ENCODE results near the gene GPATCH8. TPM values are rescaled to one million over a fixed set of nuclear protein-coding genes. Genes with fewer than 3 reads are reported as not detected.

The GPATCH8 gene
- polyA plus RNA-seq (2012; rRNA removed): 12.7 and 15.2 TPM in 2 replicates
- 10.5 and 10.9 TPM in 2 replicates for polyA plus RNA-seq (2012; cell fraction: cytosol; rRNA removed)
- polyA plus RNA-seq (2012; cell fraction: nucleus; rRNA removed): 19.6 and 31.5 TPM in 2 replicates

DNA sequence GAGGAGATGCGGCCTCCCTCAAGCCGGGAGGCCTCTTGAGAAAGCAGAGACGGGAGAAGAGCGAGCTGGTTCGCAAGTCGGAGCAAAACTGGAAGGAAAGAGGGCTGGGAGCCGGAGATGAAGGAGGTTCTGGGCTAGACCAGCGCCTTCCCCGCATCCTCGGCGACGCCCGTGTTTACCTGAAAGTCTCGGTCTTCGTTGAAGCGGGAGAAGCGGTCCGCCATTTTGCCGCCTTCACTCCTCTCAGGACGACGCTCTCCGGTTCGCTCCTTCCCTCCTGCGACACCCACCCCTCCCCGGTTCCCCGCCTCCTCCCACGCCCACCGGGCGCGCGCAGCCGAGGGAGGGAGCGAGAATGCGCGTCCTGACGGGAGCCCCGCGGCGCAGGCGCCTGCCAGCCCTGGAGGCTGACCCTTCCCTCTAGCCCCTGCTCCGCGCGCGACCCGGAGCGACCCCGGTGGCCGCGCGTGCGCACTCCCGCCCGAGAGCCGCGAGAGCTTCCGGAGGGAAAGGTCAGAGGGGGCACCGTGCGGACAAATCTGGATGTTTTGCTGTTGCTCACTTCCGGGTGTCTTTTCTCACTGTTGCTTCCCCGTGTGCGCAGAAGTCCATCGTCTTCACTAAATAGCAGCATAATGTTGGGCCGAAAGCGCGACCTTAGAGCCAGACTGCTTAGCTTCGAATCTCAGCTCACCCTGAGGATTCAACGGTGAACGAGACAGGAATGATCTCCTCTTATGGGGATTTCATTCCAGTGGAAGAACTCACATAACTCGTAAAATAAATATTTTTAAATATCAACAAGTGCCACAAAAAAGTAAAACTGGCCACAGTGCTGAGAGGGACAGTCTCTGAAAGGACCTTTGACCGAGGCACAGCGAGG lies at the start of gene GPATCH8:
GPATCH8 (minus strand) TSS at position 260 of the 883 bp plus-strand sequence; CDS start at position 224, 36 bp downstream.
- 4% methylated on average over 45 of the region's 71 CpGs for WGBS (ENCODE audit: low lambda C conversion rate)
- peak; percentile 93 for TF ChIP-seq GABPA (IDR thresholded peaks at IDR 0.05; ENCODE audit: low read depth)
- TF ChIP-seq, protein P1, sequence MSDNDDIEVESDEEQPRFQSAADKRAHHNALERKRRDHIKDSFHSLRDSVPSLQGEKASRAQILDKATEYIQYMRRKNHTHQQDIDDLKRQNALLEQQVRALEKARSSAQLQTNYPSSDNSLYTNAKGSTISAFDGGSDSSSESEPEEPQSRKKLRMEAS (IDR thresholded peaks at IDR 0.05; ENCODE audit: low read depth): peak; percentile 89
- TF ChIP-seq NFIC (IDR thresholded peaks at IDR 0.05; ENCODE audit: borderline replicate concordance): no peak
- peak; percentile 78 for TF ChIP-seq TAF1 (IDR thresholded peaks at IDR 0.05; ENCODE audit: borderline replicate concordance, low read depth, low read length)
- TF ChIP-seq EZH2phosphoT487 (IDR thresholded peaks at IDR 0.05; ENCODE audit: borderline replicate concordance, low read depth): no peak
- TF ChIP-seq MEF2A (IDR thresholded peaks at IDR 0.05; ENCODE audit: borderline replicate concordance, low read depth): no peak
- TF ChIP-seq NRF1 (IDR thresholded peaks at IDR 0.05; ENCODE audit: low read depth, low read length): peak; percentile 95
- no peak for TF ChIP-seq SMC3 (IDR thresholded peaks at IDR 0.05; ENCODE audit: low read depth, low read length)
- TF ChIP-seq YY1 (IDR thresholded peaks at IDR 0.05; ENCODE audit: low read depth): peak; percentile 92
- TF ChIP-seq ELF1 (IDR thresholded peaks at IDR 0.05): peak; percentile 95
- TF ChIP-seq, protein P2, sequence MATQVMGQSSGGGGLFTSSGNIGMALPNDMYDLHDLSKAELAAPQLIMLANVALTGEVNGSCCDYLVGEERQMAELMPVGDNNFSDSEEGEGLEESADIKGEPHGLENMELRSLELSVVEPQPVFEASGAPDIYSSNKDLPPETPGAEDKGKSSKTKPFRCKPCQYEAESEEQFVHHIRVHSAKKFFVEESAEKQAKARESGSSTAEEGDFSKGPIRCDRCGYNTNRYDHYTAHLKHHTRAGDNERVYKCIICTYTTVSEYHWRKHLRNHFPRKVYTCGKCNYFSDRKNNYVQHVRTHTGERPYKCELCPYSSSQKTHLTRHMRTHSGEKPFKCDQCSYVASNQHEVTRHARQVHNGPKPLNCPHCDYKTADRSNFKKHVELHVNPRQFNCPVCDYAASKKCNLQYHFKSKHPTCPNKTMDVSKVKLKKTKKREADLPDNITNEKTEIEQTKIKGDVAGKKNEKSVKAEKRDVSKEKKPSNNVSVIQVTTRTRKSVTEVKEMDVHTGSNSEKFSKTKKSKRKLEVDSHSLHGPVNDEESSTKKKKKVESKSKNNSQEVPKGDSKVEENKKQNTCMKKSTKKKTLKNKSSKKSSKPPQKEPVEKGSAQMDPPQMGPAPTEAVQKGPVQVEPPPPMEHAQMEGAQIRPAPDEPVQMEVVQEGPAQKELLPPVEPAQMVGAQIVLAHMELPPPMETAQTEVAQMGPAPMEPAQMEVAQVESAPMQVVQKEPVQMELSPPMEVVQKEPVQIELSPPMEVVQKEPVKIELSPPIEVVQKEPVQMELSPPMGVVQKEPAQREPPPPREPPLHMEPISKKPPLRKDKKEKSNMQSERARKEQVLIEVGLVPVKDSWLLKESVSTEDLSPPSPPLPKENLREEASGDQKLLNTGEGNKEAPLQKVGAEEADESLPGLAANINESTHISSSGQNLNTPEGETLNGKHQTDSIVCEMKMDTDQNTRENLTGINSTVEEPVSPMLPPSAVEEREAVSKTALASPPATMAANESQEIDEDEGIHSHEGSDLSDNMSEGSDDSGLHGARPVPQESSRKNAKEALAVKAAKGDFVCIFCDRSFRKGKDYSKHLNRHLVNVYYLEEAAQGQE (IDR thresholded peaks at IDR 0.05; ENCODE audit: low read depth, low read length): peak; percentile 45; the same call in 1 of the 2 replicates
- TF ChIP-seq TCF12 (IDR thresholded peaks at IDR 0.05): peak; percentile 22; the same call in 1 of the 2 replicates
- 0 out of 2 replicates have a peak, but pooled peaks have one; percentile 9 for TF ChIP-seq TEAD4 (IDR thresholded peaks at IDR 0.05; ENCODE audit: borderline replicate concordance, insufficient read depth)
- peak; percentile 76 for TF ChIP-seq POLR2AphosphoS5 (IDR thresholded peaks at IDR 0.05; ENCODE audit: low read depth, low read length)
- 0 out of 2 replicates have a peak, but pooled peaks have one; percentile 35 for TF ChIP-seq MXI1 (IDR thresholded peaks at IDR 0.05; ENCODE audit: low read depth, low read length)
- no peak for TF ChIP-seq FOXM1 (IDR thresholded peaks at IDR 0.05; ENCODE audit: low read depth)
- TF ChIP-seq RXRA (IDR thresholded peaks at IDR 0.05; ENCODE audit: borderline replicate concordance, low read depth): peak; percentile 72; the same call in 1 of the 2 replicates
- no peaks in the 10 kb centered on the region for H3K9me3 ChIP-seq
- CTCF ChIA-PET: interaction anchor here (0.6 to 1.8 kb wide), 6 partner anchors 30 to 172 kb away, joined by 3 to 8 read pairs (median 3); no protein-coding TSS in a partner anchor
- peak within 1 kb of the TSS; percentile 59 to 99 for H3K4me3 ChIP-seq (ENCODE audit: low read depth in 2 of 2, low read length in 1 of 2)
- peak within 1 kb of the TSS; percentile 99 for H3K9ac ChIP-seq
- peaks cover 48% of the 10 kb centered on the region for H3K79me2 ChIP-seq (ENCODE audit: insufficient read depth)
- H3K27me3 ChIP-seq (ENCODE audit: insufficient read depth): no peaks in the 10 kb centered on the region
- peak; percentile 99 for DNase-seq
- H3K36me3 ChIP-seq (replicated peaks in 1 of 2; ENCODE audit: control insufficient read depth in 1 of 2, insufficient read depth in 2 of 2, low read length in 1 of 2): no peaks in the 10 kb centered on the region
- H3K4me2 ChIP-seq: peak within 1 kb of the TSS; percentile 92
- POLR2A ChIA-PET: interaction anchor here (0.6 to 1.9 kb wide), 5 partner anchors 23 to 662 kb away, joined by 3 to 8 read pairs (median 3); partner anchors contain the start of genes FZD2 and HEXIM1
- no peaks in the 10 kb centered on the region for H3K9me2 ChIP-seq
- H3F3A ChIP-seq (replicated peaks; ENCODE audit: insufficient read depth): peaks cover 15% of the 10 kb centered on the region
- H2AFZ ChIP-seq (ENCODE audit: low read depth): peak within 1 kb of the TSS; percentile 98
- peaks cover 6 to 11% of the 10 kb centered on the region in 2 experiments; a peak in 3 of 4 replicates for H3K4me1 ChIP-seq (ENCODE audit: control insufficient read depth in 1 of 2, insufficient read depth in 2 of 2, low read depth in 1 of 2, low read length in 1 of 2)
- H4K20me1 ChIP-seq (ENCODE audit: insufficient read depth): peaks cover 41% of the 10 kb centered on the region
- H3K27ac ChIP-seq (ENCODE audit: low read depth in 2 of 2, low read length in 1 of 2): peak within 1 kb of the TSS; percentile 95 to 96
